IPS-20b (cell line): ENCODE data around the gene STT3B.
"Not testable (repeated sequence)": the region's sequence is repeated elsewhere in the genome, so short reads cannot be mapped to it uniquely, and the experiment has no call there.

Experiments
- H3K27ac ChIP-seq: one replicate; pipeline ENCODE4 v1.5.1; 2013; ENCODE audit warnings: low read length
- H3K27me3 ChIP-seq: 2 replicates; pipeline ENCODE4 v1.6.1; 2013; ENCODE audit warnings: mild to moderate bottlenecking, low read length, inconsistent platforms; ENCODE audit not compliant: insufficient read depth
- H3K36me3 ChIP-seq: 2 replicates; pipeline ENCODE4 v1.6.1; 2013; ENCODE audit warnings: low read depth, mild to moderate bottlenecking, inconsistent platforms, low read length, moderate library complexity; ENCODE audit not compliant: insufficient read depth
- H3K4me1 ChIP-seq: 2 replicates; pipeline ENCODE4 v1.6.1; 2013; ENCODE audit warnings: mild to moderate bottlenecking, control low read depth, inconsistent platforms, low read length, moderate library complexity; ENCODE audit not compliant: insufficient read depth
- H3K4me3 ChIP-seq: 2 replicates; pipeline ENCODE4 v1.5.1; 2013; ENCODE audit warnings: mild to moderate bottlenecking, low read length, inconsistent platforms
- H3K9ac ChIP-seq: 2 replicates; pipeline ENCODE4 v1.6.1; 2013; ENCODE audit warnings: low read depth, mild to moderate bottlenecking, inconsistent platforms, low read length, moderate library complexity
- H3K9me3 ChIP-seq: 2 replicates; pipeline ENCODE4 v1.6.1; 2013; ENCODE audit warnings: mild to moderate bottlenecking, low read depth, low read length, inconsistent platforms; ENCODE audit not compliant: insufficient read depth

STT3B gene

GRCh38 chr3:31577232-31577631 lies 44.5 kb downstream of the STT3B start:
- Histone ChIP-seq H3K4me1 (peaks cover 23% of the 10 kb centered on the region; the same call in 1 of the 2 replicates), H3K9ac (no peak overlapping the region), H3K27ac (no peak overlapping the region), H3K36me3 (peaks cover 27% of the 10 kb centered on the region), H3K27me3 (no peaks in the 10 kb centered on the region), H3K4me3 (no peak overlapping the region), H3K9me3 (no peaks in the 10 kb centered on the region)

GRCh38 chr3:31579828-31580227 lies 47.1 kb downstream of the STT3B start:
- peaks cover 32% of the 10 kb centered on the region for H3K36me3 ChIP-seq
- H3K4me3 ChIP-seq: no peak overlapping the region
- H3K4me1 ChIP-seq: peaks cover 13% of the 10 kb centered on the region; the same call in 1 of the 2 replicates

GRCh38 chr3:31580645-31581044 lies 47.9 kb downstream of the STT3B start:
- Histone ChIP-seq H3K4me1 (peaks cover 6% of the 10 kb centered on the region; the same call in 1 of the 2 replicates), H3K9me3 (no peaks in the 10 kb centered on the region), H3K27ac (no peak overlapping the region), H3K36me3 (peaks cover 39% of the 10 kb centered on the region), H3K4me3 (no peak overlapping the region), H3K9ac (no peak overlapping the region), H3K27me3 (no peaks in the 10 kb centered on the region)

More at GRCh38 chr3:31579828-31580227, 47.1 kb downstream of the STT3B start:
- Histone ChIP-seq H3K9me3 (no peaks in the 10 kb centered on the region), H3K9ac (no peak overlapping the region), H3K27me3 (no peaks in the 10 kb centered on the region), H3K27ac (no peak overlapping the region)

GRCh38 chr3:31581660-31582059 lies 48.9 kb downstream of the STT3B start:
- peaks cover 44% of the 10 kb centered on the region for H3K36me3 ChIP-seq
- no peaks in the 10 kb centered on the region for H3K27me3 ChIP-seq
- H3K9ac ChIP-seq: no peak overlapping the region
- H3K9me3 ChIP-seq: no peaks in the 10 kb centered on the region
- H3K4me3 ChIP-seq: no peak overlapping the region
- H3K4me1 ChIP-seq: peaks cover 6% of the 10 kb centered on the region; the same call in 1 of the 2 replicates
- H3K27ac ChIP-seq: no peak overlapping the region

GRCh38 chr3:31589228-31589627 lies 56.5 kb downstream of the STT3B start:
- no peak overlapping the region for H3K27ac ChIP-seq
- no peak overlapping the region for H3K4me3 ChIP-seq
- peaks cover 47% of the 10 kb centered on the region for H3K36me3 ChIP-seq
- H3K9ac ChIP-seq: no peak overlapping the region
- peaks cover 13% of the 10 kb centered on the region for H3K9me3 ChIP-seq
- H3K27me3 ChIP-seq: no peaks in the 10 kb centered on the region
- H3K4me1 ChIP-seq: no peaks in the 10 kb centered on the region

GRCh38 chr3:31590650-31591049 lies 57.9 kb downstream of the STT3B start:
- no peak overlapping the region for H3K4me3 ChIP-seq
- peaks cover 48% of the 10 kb centered on the region for H3K36me3 ChIP-seq
- no peak overlapping the region for H3K27ac ChIP-seq
- H3K27me3 ChIP-seq: no peaks in the 10 kb centered on the region
- H3K9me3 ChIP-seq: peaks cover 13% of the 10 kb centered on the region
- no peaks in the 10 kb centered on the region for H3K4me1 ChIP-seq
- no peak overlapping the region for H3K9ac ChIP-seq

GRCh38 chr3:31592764-31593163 lies 60.0 kb downstream of the STT3B start:
- Histone ChIP-seq H3K27ac (no peak overlapping the region), H3K4me1 (no peaks in the 10 kb centered on the region), H3K4me3 (no peak overlapping the region), H3K27me3 (no peaks in the 10 kb centered on the region), H3K36me3 (peaks cover 40% of the 10 kb centered on the region), H3K9me3 (peaks cover 13% of the 10 kb centered on the region), H3K9ac (no peak overlapping the region)

- H3K9me3 ChIP-seq: no peaks in the 10 kb centered on the region
Measured at GRCh38 chr3:31596176-31596575, 63.5 kb downstream of the STT3B start.

GRCh38 chr3:31600431-31600830 lies 67.7 kb downstream of the STT3B start:
- Histone ChIP-seq H3K27me3 (no peaks in the 10 kb centered on the region), H3K9ac (no peak overlapping the region), H3K9me3 (peaks cover 10% of the 10 kb centered on the region; the same call in 1 of the 2 replicates), H3K4me3 (no peak overlapping the region), H3K36me3 (peaks cover 47% of the 10 kb centered on the region; the same call in 1 of the 2 replicates), H3K4me1 (no peaks in the 10 kb centered on the region), H3K27ac (no peak overlapping the region)

More at GRCh38 chr3:31596176-31596575, 63.5 kb downstream of the STT3B start:
- H3K27ac ChIP-seq: no peak overlapping the region
- no peak overlapping the region for H3K9ac ChIP-seq
- peaks cover 36% of the 10 kb centered on the region for H3K36me3 ChIP-seq
- no peaks in the 10 kb centered on the region for H3K27me3 ChIP-seq
- H3K4me3 ChIP-seq: no peak overlapping the region
- no peaks in the 10 kb centered on the region for H3K4me1 ChIP-seq

GRCh38 chr3:31605333-31605732 lies 72.6 kb downstream of the STT3B start:
- H3K9me3 ChIP-seq: peaks cover 29% of the 10 kb centered on the region
- H3K36me3 ChIP-seq: peaks cover 62% of the 10 kb centered on the region; the same call in 1 of the 2 replicates
- H3K27me3 ChIP-seq, H3K9ac ChIP-seq, H3K4me3 ChIP-seq, H3K27ac ChIP-seq, H3K4me1 ChIP-seq: not testable (repeated sequence)

GRCh38 chr3:31606453-31606852 lies 73.7 kb downstream of the STT3B start:
- H3K9me3 ChIP-seq: peaks cover 29% of the 10 kb centered on the region
- H3K9ac ChIP-seq: no peak overlapping the region
- H3K27me3 ChIP-seq: no peaks in the 10 kb centered on the region
- H3K27ac ChIP-seq: no peak overlapping the region
- H3K4me3 ChIP-seq: no peak overlapping the region
- no peaks in the 10 kb centered on the region for H3K4me1 ChIP-seq
- peaks cover 51% of the 10 kb centered on the region; the same call in 1 of the 2 replicates for H3K36me3 ChIP-seq

- H3K4me3 ChIP-seq: no peak overlapping the region
- no peak overlapping the region for H3K9ac ChIP-seq
- peaks cover 16% of the 10 kb centered on the region for H3K9me3 ChIP-seq
- H3K27ac ChIP-seq: no peak overlapping the region
- no peaks in the 10 kb centered on the region for H3K27me3 ChIP-seq
- H3K36me3 ChIP-seq: peaks cover 20% of the 10 kb centered on the region
- peaks cover 5% of the 10 kb centered on the region; the same call in 1 of the 2 replicates for H3K4me1 ChIP-seq
Measured at GRCh38 chr3:31610700-31611275, 78.1 kb downstream of the STT3B start.
